ENCODE results near the gene ARL14EPL.

- TF ChIP-seq CTCF (IDR thresholded peaks at IDR 0.05; ENCODE audit: insufficient read depth, low read depth, low read length), result no peak
- TF ChIP-seq EZH2 (IDR thresholded peaks at IDR 0.05; ENCODE audit: insufficient read depth, low read length), result no peak
Measured at GRCh38 chr5:116078199-116078598, 45.9 kb downstream of the ARL14EPL start.
